Stimulated activated CD8-positive, alpha-beta memory T cell treated with anti-CD3 and anti-CD28 coated beads, Interleukin-15, amount 100 ng/mL, for 4 hours (primary cell): ENCODE results near the gene UFSP1.
A peak's percentile ranks its signal among the peaks of the same experiment; 100 is the strongest.
"Not testable (repeated sequence)": the region's sequence is repeated elsewhere in the genome, so short reads cannot be mapped to it uniquely, and the experiment has no call there.

Experiments
- DNase-seq, 2 donors: peaks; one replicate each; pipeline ENCODE4 v3.0.0-alpha.2; 2020; ENCODE audit warnings: low read depth in 2 of 2

UFSP1 gene

GRCh38 chr7:100888988-100889750 is at the start of gene UFSP1:
Gene UFSP1, minus strand, starts transcription at chr7:100889715. Its CDS starts 444 bp downstream, at chr7:100889271.
- DNase-seq = no peak

GRCh38 chr7:100936167-100936566 is 46.7 kb upstream of the UFSP1 start:
- DNase-seq = not testable (repeated sequence)

DNA sequence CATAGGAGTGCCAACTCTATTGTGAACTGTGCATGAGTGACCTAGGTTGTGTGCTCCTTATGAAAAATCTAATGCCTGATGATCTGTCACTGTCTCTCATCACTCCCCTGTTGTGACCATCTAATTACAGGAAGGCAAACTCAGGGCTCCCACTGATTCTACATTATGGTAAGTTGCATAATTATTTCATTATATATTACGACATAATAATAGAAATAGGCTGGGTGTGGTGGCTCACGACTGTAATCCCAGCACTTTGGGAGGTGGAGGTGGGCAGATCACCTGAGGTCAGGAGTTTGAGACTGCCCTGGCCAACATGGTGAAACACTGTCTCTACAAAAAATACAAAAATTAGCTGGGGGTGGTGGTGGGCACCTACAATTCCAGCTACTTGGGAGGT is 45.9 kb upstream of the UFSP1 start:
- DNase-seq = not testable (repeated sequence)

DNA sequence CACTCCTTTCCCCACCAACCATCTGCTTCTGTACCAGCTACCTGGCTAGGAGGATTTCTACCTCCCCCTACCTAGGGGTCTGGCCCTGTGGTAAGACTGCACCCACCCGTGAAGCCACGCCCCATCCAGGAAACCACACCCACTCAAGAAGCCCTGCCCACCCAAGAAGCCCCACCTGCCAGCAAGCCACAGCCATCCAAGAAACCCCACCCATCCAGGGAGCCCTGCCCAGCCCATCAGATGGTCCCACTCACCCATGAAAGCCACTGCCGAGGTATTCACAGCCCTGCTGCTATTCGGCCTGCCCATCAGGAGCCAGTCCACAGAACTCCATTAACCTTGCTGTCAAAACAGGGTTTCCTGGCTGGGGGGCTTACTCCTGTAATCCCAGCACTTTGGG is 44.2 kb upstream of the UFSP1 start:
- no peak for DNase-seq

- DNase-seq = no peak
These were observed 40.3 kb upstream of the UFSP1 start for GRCh38 chr7:100929808-100930174.

GRCh38 chr7:100923616-100924015 is 34.1 kb upstream of the UFSP1 start:
- not testable (repeated sequence) for DNase-seq

- no peak for DNase-seq
These were observed 31.5 kb upstream of the UFSP1 start for GRCh38 chr7:100921039-100921438.

GRCh38 chr7:100919779-100920437 is 30.4 kb upstream of the UFSP1 start:
- DNase-seq = not testable (repeated sequence)

GRCh38 chr7:100919335-100919734 is 29.8 kb upstream of the UFSP1 start:
- not testable (repeated sequence) for DNase-seq

GRCh38 chr7:100914879-100915447 is 25.4 kb upstream of the UFSP1 start:
- DNase-seq = no peak

DNA sequence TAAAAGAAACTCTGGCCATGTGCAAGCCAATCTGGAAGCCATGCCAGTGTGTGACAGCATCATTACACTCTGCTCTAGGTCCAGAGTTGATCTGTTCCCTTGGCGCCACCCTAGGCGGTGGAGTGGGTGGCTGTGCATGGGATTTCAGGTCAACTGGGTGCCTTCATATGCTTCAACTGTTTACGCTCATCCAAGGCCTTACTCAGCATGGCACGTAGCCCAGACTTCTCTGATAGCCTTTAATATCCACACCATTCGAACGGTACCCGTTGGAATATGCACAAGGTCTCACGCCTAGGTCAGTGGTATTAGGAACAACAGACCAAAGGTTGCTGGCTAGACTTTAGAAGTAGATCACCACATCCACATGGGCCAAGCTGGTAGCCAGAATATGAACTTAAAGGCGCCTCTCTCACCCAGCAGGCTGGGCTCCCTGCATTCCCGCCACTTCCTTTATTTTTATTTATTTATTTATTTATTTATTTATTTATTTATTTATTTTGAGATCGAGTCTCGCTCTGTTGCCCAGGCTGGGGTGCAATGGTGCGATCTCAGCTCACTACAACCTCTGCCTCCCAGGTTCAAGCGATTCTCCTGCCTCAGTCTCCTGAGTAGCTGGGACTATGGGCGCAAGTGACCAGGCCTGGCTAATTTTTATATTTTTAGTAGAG is 24.8 kb upstream of the UFSP1 start:
- DNase-seq = no peak

- DNase-seq = no peak
These were observed 22.0 kb upstream of the UFSP1 start for GRCh38 chr7:100911484-100911883.

- not testable (repeated sequence) for DNase-seq
These were observed 20.9 kb upstream of the UFSP1 start for GRCh38 chr7:100910443-100910842.

DNA sequence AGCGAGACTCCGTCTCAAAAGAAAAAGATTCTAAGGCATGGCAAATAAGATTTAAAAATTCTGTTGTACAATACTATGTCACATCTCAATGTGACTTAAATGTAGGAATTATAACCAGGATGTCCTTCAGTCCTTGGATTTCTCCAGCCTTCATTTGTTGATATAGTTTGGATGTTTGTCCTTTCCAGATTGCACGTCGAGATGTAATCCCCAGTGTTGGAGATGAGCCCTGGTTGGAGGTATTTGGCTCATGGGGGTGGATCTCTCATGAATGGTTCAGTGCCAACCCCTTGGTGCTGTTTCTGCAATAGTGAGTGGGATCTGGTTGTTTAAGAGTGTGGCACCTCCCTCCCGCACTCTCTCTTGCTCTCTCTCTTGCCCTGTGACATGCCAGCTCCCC is 19.0 kb upstream of the UFSP1 start:
- DNase-seq = no peak

DNA sequence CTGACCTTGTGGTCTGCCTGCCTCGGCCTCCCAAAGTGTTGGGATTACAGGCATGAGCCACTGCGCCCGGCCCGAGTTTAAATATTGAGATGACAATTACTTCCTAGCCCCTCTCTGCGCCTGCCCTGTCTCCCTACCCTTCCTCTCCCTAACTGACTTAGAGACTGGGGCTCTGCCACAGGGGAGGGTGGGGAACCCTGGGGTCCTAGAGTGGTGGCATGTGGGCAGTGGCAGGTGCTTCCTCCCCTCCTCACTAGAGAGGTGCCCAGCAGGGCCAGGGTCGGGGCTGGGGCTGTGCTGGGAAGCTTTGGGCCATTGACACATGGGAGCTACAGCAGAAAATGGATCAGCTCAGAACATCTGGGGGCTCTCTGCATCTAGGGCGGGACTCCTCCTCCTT is 13.1 kb upstream of the UFSP1 start:
- DNase-seq = no peak

GRCh38 chr7:100901921-100902332 is 12.4 kb upstream of the UFSP1 start:
- DNase-seq = no peak

- DNase-seq = no peak
These were observed 11.5 kb upstream of the UFSP1 start for GRCh38 chr7:100900978-100901377.

DNA sequence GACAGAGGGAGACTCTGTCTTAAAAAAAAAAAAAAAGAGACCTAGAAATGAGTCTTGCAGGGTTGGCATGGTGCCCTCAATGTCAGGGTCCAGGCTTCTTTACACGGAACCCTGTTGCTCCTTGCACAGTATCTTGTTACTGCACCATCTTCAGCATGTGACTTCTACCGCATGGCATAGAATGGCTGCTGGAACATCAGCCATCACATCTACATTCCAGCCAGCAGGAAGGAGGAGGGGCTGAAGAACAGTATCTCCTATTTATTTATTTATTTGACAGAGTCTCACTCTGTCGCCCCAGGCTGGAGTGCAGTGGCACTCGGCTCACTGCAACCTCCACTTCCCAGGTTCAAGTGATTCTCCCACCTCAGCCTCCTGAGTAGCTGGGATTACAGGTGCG is 9.9 kb upstream of the UFSP1 start:
- DNase-seq = no peak

- no peak for DNase-seq
These were observed 8.4 kb upstream of the UFSP1 start for GRCh38 chr7:100897772-100898454.

GRCh38 chr7:100896732-100897608 is 7.5 kb upstream of the UFSP1 start:
- DNase-seq = peak in 1 of 2 donors; percentile 24
